Measurements from ENCODE around the gene GPC6.

Gene GPC6

GRCh38 chr13:94181461-94182107, 955.0 kb downstream of the GPC6 start:
- no peaks in the 10 kb centered on the region for H3K79me2 ChIP-seq (ENCODE audit: insufficient read depth, low read depth)
- H3K4me1 ChIP-seq (ENCODE audit: low read depth, poor library complexity, severe bottlenecking), result no peaks in the 10 kb centered on the region
- H3K4me3 ChIP-seq (IDR thresholded peaks at IDR 0.05; ENCODE audit: insufficient read depth, low read depth, low read length), result no peak overlapping the region
- H3K27me3 ChIP-seq (ENCODE audit: insufficient read depth, low read depth), result no peaks in the 10 kb centered on the region
- no peaks in the 10 kb centered on the region for H3K36me3 ChIP-seq (ENCODE audit: insufficient read depth)
- no peak overlapping the region for H3K9ac ChIP-seq
- TF ChIP-seq, protein P1, sequence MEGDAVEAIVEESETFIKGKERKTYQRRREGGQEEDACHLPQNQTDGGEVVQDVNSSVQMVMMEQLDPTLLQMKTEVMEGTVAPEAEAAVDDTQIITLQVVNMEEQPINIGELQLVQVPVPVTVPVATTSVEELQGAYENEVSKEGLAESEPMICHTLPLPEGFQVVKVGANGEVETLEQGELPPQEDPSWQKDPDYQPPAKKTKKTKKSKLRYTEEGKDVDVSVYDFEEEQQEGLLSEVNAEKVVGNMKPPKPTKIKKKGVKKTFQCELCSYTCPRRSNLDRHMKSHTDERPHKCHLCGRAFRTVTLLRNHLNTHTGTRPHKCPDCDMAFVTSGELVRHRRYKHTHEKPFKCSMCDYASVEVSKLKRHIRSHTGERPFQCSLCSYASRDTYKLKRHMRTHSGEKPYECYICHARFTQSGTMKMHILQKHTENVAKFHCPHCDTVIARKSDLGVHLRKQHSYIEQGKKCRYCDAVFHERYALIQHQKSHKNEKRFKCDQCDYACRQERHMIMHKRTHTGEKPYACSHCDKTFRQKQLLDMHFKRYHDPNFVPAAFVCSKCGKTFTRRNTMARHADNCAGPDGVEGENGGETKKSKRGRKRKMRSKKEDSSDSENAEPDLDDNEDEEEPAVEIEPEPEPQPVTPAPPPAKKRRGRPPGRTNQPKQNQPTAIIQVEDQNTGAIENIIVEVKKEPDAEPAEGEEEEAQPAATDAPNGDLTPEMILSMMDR (conservative IDR thresholded peaks at IDR 0.05; ENCODE audit: low read depth, low read length), result no peak
- H4K20me1 ChIP-seq (ENCODE audit: insufficient read depth), result no peaks in the 10 kb centered on the region
- H3K4me2 ChIP-seq, result no peak overlapping the region
- H2AFZ ChIP-seq (ENCODE audit: low read depth), result no peak overlapping the region
- H3K27ac ChIP-seq, result no peak overlapping the region

DNA sequence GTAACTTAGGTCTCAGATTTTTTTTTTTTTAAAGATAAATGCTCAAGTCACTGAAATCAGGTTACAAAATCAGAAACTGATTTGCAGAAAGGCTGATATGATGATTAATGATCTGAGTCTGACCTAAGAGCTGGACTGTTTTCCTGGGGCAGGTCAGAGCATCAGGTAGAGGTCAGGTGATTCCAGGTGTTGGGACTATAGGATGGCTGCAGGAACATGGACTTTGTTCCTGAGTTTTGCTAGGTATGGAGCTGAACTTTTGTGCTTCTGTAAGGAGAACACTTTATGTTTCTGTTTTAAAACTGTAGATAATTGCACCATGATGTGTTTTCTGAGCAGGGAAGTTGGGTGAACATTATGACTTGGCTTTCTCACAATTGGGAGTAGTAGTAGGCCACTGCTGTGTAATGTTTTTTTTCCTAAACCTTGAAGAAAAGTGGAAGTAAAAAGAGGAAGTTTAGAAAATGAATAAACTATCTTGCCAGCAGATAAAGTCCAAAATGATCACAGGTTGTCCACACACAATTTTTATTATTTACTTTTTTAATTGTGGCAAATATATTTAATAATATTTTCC, 955.7 kb downstream of the GPC6 start:
- no peaks in the 10 kb centered on the region for H3K27me3 ChIP-seq (ENCODE audit: insufficient read depth, low read depth)
- no peak overlapping the region for H3K4me2 ChIP-seq
- no peak overlapping the region for H2AFZ ChIP-seq (ENCODE audit: low read depth)
- no peak overlapping the region for H3K9ac ChIP-seq
- TF ChIP-seq, protein P1 (conservative IDR thresholded peaks at IDR 0.05; ENCODE audit: low read depth, low read length), result no peak
- no peaks in the 10 kb centered on the region for H3K4me1 ChIP-seq (ENCODE audit: low read depth, poor library complexity, severe bottlenecking)
- no peaks in the 10 kb centered on the region for H4K20me1 ChIP-seq (ENCODE audit: insufficient read depth)
- H3K36me3 ChIP-seq (ENCODE audit: insufficient read depth), result no peaks in the 10 kb centered on the region
- H3K79me2 ChIP-seq (ENCODE audit: insufficient read depth, low read depth), result no peaks in the 10 kb centered on the region
- H3K27ac ChIP-seq, result no peak overlapping the region
- no peak overlapping the region for H3K4me3 ChIP-seq (IDR thresholded peaks at IDR 0.05; ENCODE audit: insufficient read depth, low read depth, low read length)

DNA sequence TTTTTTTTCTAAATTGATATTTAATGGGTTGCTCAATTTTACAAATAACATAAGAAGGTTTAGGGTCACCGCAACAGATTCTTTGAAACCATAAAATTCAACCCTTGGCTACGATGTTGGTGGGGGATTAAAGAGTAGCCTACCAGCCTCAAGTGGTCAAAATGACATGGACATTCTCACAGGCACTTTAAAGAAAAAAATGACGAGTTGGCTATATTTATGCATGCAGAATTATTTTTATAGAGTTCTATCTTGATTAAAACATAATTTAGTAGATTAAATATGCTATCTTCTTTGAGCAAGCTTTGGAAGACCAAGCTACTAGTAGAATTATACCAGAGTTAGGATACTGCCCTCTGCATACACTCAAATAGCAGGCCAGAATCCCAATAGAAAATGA, 959.9 kb downstream of the GPC6 start:
- TF ChIP-seq, protein P1 (conservative IDR thresholded peaks at IDR 0.05; ENCODE audit: low read depth, low read length), result no peak
- Histone ChIP-seq H3K4me3 (IDR thresholded peaks at IDR 0.05; ENCODE audit: insufficient read depth, low read depth, low read length) (no peak overlapping the region), H3K36me3 (ENCODE audit: insufficient read depth) (no peaks in the 10 kb centered on the region), H3K4me1 (ENCODE audit: low read depth, poor library complexity, severe bottlenecking) (no peaks in the 10 kb centered on the region), H3K9ac (no peak overlapping the region), H4K20me1 (ENCODE audit: insufficient read depth) (no peaks in the 10 kb centered on the region), H3K4me2 (no peak overlapping the region), H3K27me3 (ENCODE audit: insufficient read depth, low read depth) (no peaks in the 10 kb centered on the region), H3K27ac (no peak overlapping the region), H2AFZ (ENCODE audit: low read depth) (no peak overlapping the region), H3K79me2 (ENCODE audit: insufficient read depth, low read depth) (no peaks in the 10 kb centered on the region)

DNA sequence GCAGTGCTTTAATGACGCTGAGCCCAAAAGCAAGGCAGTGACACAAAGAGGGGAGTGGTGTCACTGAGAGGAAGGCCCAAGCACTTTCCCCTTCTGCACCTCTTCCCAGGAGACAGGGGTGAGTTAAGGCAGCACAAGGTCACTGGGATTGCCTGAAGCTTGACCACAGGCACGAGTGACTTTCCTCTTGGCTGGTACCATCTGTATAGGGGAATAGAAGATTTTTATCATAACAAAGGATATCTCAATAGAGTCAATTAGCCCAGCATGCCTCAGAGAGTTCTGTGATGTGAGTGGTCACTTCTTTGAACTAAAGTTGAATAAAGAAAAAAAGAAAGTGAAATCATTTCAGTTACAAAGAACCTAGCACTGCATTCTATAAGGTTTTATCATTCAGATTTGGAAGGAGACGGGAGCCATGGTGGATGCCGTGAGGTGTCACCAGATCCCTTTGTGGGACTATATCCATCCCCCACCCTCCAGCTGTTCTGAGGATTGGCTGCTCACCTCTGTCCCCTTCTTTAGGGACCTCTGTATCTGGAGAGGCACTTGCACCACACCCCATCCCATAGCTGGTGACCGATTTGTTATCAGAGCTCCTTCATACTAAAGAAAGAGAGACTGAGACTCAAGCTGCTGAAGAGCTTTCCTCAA, 961.7 kb downstream of the GPC6 start:
- Histone ChIP-seq H3K79me2 (ENCODE audit: insufficient read depth, low read depth) (no peaks in the 10 kb centered on the region), H3K36me3 (ENCODE audit: insufficient read depth) (no peaks in the 10 kb centered on the region), H3K4me2 (no peak overlapping the region), H3K27ac (no peak overlapping the region), H4K20me1 (ENCODE audit: insufficient read depth) (no peaks in the 10 kb centered on the region), H3K4me3 (IDR thresholded peaks at IDR 0.05; ENCODE audit: insufficient read depth, low read depth, low read length) (no peak overlapping the region), H2AFZ (ENCODE audit: low read depth) (no peak overlapping the region), H3K4me1 (ENCODE audit: low read depth, poor library complexity, severe bottlenecking) (no peaks in the 10 kb centered on the region), H3K9ac (no peak overlapping the region), H3K27me3 (ENCODE audit: insufficient read depth, low read depth) (no peaks in the 10 kb centered on the region)
- TF ChIP-seq, protein P1 (conservative IDR thresholded peaks at IDR 0.05; ENCODE audit: low read depth, low read length), result no peak
